ENCODE data around the gene PTPRJ. TPM values are rescaled to one million over a fixed set of nuclear protein-coding genes. Genes with fewer than 3 reads are reported as not detected.

PTPRJ gene
- total and polyA plus RNA-seq, 2 experiments from 2014 or later: 4.5 to 9.5 TPM

GRCh38 chr11:47981667-47982404 lies 1.5 kb downstream of the PTPRJ start:
- Histone ChIP-seq H3K36me3 (ENCODE audit: low read depth) (no peaks in the 10 kb centered on the region), H3K4me2 (ENCODE audit: unreplicated experiment) (peak overlapping the region; percentile 84), H3K27me3 (replicated peaks; ENCODE audit: insufficient read depth) (no peaks in the 10 kb centered on the region), H3K9ac (peak overlapping the region; percentile 80), H3K79me2 (ENCODE audit: insufficient read depth) (peaks cover 54% of the 10 kb centered on the region), H3F3A (ENCODE audit: insufficient read depth) (peaks cover 11% of the 10 kb centered on the region; the same call in 1 of the 2 replicates), H2AFZ (peak overlapping the region; percentile 70), H3K9me3 (ENCODE audit: low read depth) (no peaks in the 10 kb centered on the region), H3K9me2 (ENCODE audit: insufficient read depth) (no peaks in the 10 kb centered on the region), H4K20me1 (ENCODE audit: insufficient read depth) (no peaks in the 10 kb centered on the region), H3K4me3 (peak overlapping the region; percentile 81), H3K27ac (no peak overlapping the region), H3K4me1 (ENCODE audit: insufficient read depth) (peaks cover 26% of the 10 kb centered on the region)
- WGBS, 2 experiments (ENCODE audit: low coverage in 1 of 2, low lambda C conversion rate in 2 of 2, missing lambda C conversion rate in 2 of 2): 68 to 69% methylated on average over 17 of the region's 17 CpGs
- TF ChIP-seq EZH2 (IDR thresholded peaks at IDR 0.05; ENCODE audit: insufficient read depth, poor library complexity, severe bottlenecking) (no peak), EZH2phosphoT487 (IDR thresholded peaks at IDR 0.05; ENCODE audit: insufficient read depth, low read depth) (no peak)
- DNase-seq: no peak
- in situ Hi-C loops (cut with MboI): loop anchor here (10.0 kb wide), 1 partner anchor 133 kb away; no protein-coding TSS in a partner anchor

DNA sequence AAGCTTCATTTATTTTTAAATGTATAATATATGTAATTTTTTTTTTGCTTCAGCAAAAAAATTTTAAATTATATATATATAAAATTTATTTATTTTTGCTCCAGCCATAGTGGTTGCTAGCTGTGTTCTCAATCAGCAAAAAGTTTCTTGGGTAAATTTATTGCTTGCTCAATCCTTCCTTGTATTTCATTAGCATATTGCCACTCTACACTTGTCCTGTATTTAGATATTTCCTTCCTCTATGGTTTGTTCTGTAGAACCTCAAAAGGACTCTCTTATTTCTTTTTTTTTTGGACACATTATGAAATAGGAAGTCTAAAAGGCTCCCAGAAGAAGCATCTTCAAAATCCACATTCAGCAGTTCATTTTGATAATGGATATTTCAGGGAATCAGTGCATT lies 2.3 kb downstream of the PTPRJ start:
- Histone ChIP-seq H3K27ac (peak overlapping the region; percentile 51), H3K36me3 (ENCODE audit: low read depth) (no peaks in the 10 kb centered on the region), H3K4me3 (no peak overlapping the region), H3K4me1 (ENCODE audit: insufficient read depth) (peaks cover 26% of the 10 kb centered on the region), H2AFZ (no peak overlapping the region), H3K9ac (peak overlapping the region; percentile 80; the same call in 1 of the 2 replicates), H3K27me3 (replicated peaks; ENCODE audit: insufficient read depth) (no peaks in the 10 kb centered on the region), H3K9me3 (ENCODE audit: low read depth) (no peaks in the 10 kb centered on the region), H3K4me2 (ENCODE audit: unreplicated experiment) (peak overlapping the region; percentile 84), H3F3A (ENCODE audit: insufficient read depth) (peaks cover 11% of the 10 kb centered on the region; the same call in 1 of the 2 replicates), H3K9me2 (ENCODE audit: insufficient read depth) (no peaks in the 10 kb centered on the region), H3K79me2 (ENCODE audit: insufficient read depth) (peaks cover 61% of the 10 kb centered on the region), H4K20me1 (ENCODE audit: insufficient read depth) (no peaks in the 10 kb centered on the region)
- in situ Hi-C loops (cut with MboI): loop anchor here (10.0 kb wide), 1 partner anchor 132 kb away; no protein-coding TSS in a partner anchor
- DNase-seq: no peak
- TF ChIP-seq EZH2phosphoT487 (IDR thresholded peaks at IDR 0.05; ENCODE audit: insufficient read depth, low read depth): no peak
- no peak for TF ChIP-seq EZH2 (IDR thresholded peaks at IDR 0.05; ENCODE audit: insufficient read depth, poor library complexity, severe bottlenecking)

DNA sequence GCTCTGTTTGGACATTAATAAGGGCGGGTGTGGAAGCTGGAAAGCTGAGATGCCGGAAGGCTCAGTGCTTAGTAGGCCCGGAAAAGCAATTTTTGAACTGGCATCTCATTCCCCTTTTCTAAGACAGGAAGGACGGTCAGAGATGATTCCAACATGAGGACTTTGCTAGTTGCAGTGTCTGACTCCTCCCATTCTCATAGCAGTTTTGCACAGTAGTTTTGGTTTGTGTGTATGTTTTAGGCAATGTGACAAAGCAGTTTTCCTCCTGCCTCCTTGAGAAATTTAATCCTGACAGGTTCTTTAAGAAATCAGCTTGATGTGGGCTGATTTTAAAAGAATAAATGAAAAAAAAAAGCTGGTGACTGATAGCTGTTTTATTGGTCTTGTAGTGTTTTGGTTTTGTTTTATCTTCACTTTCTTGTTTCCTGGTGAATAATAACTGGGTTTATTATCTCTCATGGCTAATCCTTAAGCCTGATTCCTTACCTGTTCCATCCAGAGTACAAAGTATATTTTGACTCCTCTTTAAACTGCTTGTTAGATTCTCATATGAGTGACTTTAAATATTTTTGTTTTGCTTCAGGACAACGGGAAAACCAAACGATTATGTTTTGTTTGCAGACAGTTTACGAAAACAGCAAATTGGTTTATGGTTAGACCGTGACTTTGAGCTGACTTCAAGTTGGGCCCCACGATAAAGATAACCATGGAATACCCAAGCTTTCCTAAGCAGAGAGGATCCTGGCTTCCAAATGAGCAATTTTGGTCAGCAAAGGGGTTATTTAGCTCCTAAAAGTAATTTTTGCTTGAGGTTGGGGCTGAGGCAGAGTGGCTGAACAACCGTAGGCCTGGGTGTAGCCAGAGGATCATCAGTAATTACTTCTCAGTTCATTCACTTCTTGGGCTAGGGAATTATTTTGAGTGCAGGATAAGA lies 3.4 kb downstream of the PTPRJ start:
- H3K36me3 ChIP-seq (ENCODE audit: low read depth): no peaks in the 10 kb centered on the region
- TF ChIP-seq EZH2phosphoT487 (IDR thresholded peaks at IDR 0.05; ENCODE audit: insufficient read depth, low read depth) (no peak), EZH2 (IDR thresholded peaks at IDR 0.05; ENCODE audit: insufficient read depth, poor library complexity, severe bottlenecking) (no peak)
- H3K9ac ChIP-seq: peak overlapping the region; percentile 39
- H3K79me2 ChIP-seq (ENCODE audit: insufficient read depth): peaks cover 73% of the 10 kb centered on the region
- peak overlapping the region; percentile 51 for H3K27ac ChIP-seq
- 80 to 81% methylated on average over 10 of the region's 10 CpGs for WGBS, 2 experiments (ENCODE audit: low coverage in 1 of 2, low lambda C conversion rate in 2 of 2, missing lambda C conversion rate in 2 of 2)
- in situ Hi-C loops (cut with MboI): loop anchor here (10.0 kb wide), 1 partner anchor 131 kb away; no protein-coding TSS in a partner anchor
- H3K4me1 ChIP-seq (ENCODE audit: insufficient read depth): peaks cover 26% of the 10 kb centered on the region
- no peaks in the 10 kb centered on the region for H3K9me2 ChIP-seq (ENCODE audit: insufficient read depth)
- H2AFZ ChIP-seq: peak overlapping the region; percentile 52
- peak; percentile 74 for DNase-seq
- H3K4me3 ChIP-seq: peak overlapping the region; percentile 19; the same call in 1 of the 2 replicates
- peaks cover 11% of the 10 kb centered on the region; the same call in 1 of the 2 replicates for H3F3A ChIP-seq (ENCODE audit: insufficient read depth)
- H3K9me3 ChIP-seq (ENCODE audit: low read depth): no peaks in the 10 kb centered on the region
- H4K20me1 ChIP-seq (ENCODE audit: insufficient read depth): no peaks in the 10 kb centered on the region
- peak overlapping the region; percentile 84 for H3K4me2 ChIP-seq (ENCODE audit: unreplicated experiment)
- no peaks in the 10 kb centered on the region for H3K27me3 ChIP-seq (replicated peaks; ENCODE audit: insufficient read depth)

GRCh38 chr11:47986219-47986618 lies 5.9 kb downstream of the PTPRJ start:
- H3K79me2 ChIP-seq (ENCODE audit: insufficient read depth): peaks cover 97% of the 10 kb centered on the region

More at GRCh38 chr11:47986219-47986618, 5.9 kb downstream of the PTPRJ start:
- 89 to 99% methylated on average over 5 of the region's 5 CpGs for WGBS, 2 experiments (ENCODE audit: low coverage in 1 of 2, low lambda C conversion rate in 2 of 2, missing lambda C conversion rate in 2 of 2)
- Histone ChIP-seq H3K27me3 (replicated peaks; ENCODE audit: insufficient read depth) (no peaks in the 10 kb centered on the region), H3K27ac (no peak overlapping the region), H3F3A (ENCODE audit: insufficient read depth) (peaks cover 7% of the 10 kb centered on the region; the same call in 1 of the 2 replicates), H3K4me3 (no peak overlapping the region), H3K9ac (no peak overlapping the region), H3K4me1 (ENCODE audit: insufficient read depth) (peaks cover 26% of the 10 kb centered on the region), H3K9me2 (ENCODE audit: insufficient read depth) (no peaks in the 10 kb centered on the region), H3K4me2 (ENCODE audit: unreplicated experiment) (no peak overlapping the region), H3K36me3 (ENCODE audit: low read depth) (no peaks in the 10 kb centered on the region), H3K9me3 (ENCODE audit: low read depth) (no peaks in the 10 kb centered on the region), H2AFZ (no peak overlapping the region), H4K20me1 (ENCODE audit: insufficient read depth) (no peaks in the 10 kb centered on the region)
- DNase-seq: no peak
- in situ Hi-C loops (cut with MboI): loop anchor here (10.0 kb wide), 1 partner anchor 129 kb away; no protein-coding TSS in a partner anchor
- TF ChIP-seq EZH2 (IDR thresholded peaks at IDR 0.05; ENCODE audit: insufficient read depth, poor library complexity, severe bottlenecking) (no peak), EZH2phosphoT487 (IDR thresholded peaks at IDR 0.05; ENCODE audit: insufficient read depth, low read depth) (no peak)
